GM19351 (cell line): ENCODE results near the gene MME.
"Not testable (repeated sequence)": the region's sequence is repeated elsewhere in the genome, so short reads cannot be mapped to it uniquely, and the experiment has no call there.

Experiments
- ATAC-seq: cut with Tn5 transposase; IDR thresholded peaks from one replicate; pipeline ENCODE4 v1.9.1; 2021; ENCODE audit warnings: mild to moderate bottlenecking, moderate library complexity; ENCODE audit not compliant: unreplicated experiment

MME gene

GRCh38 chr3:155189478-155189877 is 109.4 kb downstream of the MME start:
- no peak for ATAC-seq

- ATAC-seq, result no peak
Measured at GRCh38 chr3:155190691-155191090, 110.6 kb downstream of the MME start.

GRCh38 chr3:155192957-155193746 is 113.0 kb downstream of the MME start:
- ATAC-seq, result no peak

GRCh38 chr3:155193868-155194267 is 113.7 kb downstream of the MME start:
- no peak for ATAC-seq

GRCh38 chr3:155194973-155195957 is 115.1 kb downstream of the MME start:
- no peak for ATAC-seq

- no peak for ATAC-seq
Measured at GRCh38 chr3:155196131-155197021, 116.3 kb downstream of the MME start.

- no peak for ATAC-seq
Measured at GRCh38 chr3:155197786-155198185, 117.7 kb downstream of the MME start.

- no peak for ATAC-seq
Measured at GRCh38 chr3:155202626-155203025, 122.5 kb downstream of the MME start.

GRCh38 chr3:155204851-155205250 is 124.7 kb downstream of the MME start:
- ATAC-seq, result no peak

GRCh38 chr3:155208183-155208800 is 128.2 kb downstream of the MME start:
- no peak for ATAC-seq

- ATAC-seq, result no peak
Measured at GRCh38 chr3:155210736-155211135, 130.6 kb downstream of the MME start.

GRCh38 chr3:155211266-155211665 is 131.1 kb downstream of the MME start:
- no peak for ATAC-seq

GRCh38 chr3:155211940-155212339 is 131.8 kb downstream of the MME start:
- ATAC-seq, result no peak

- ATAC-seq, result not testable (repeated sequence)
Measured at GRCh38 chr3:155216007-155216406, 135.9 kb downstream of the MME start.

GRCh38 chr3:155217591-155217990 is 137.5 kb downstream of the MME start:
- no peak for ATAC-seq

GRCh38 chr3:155218462-155218861 is 138.3 kb downstream of the MME start:
- no peak for ATAC-seq

- ATAC-seq, result no peak
Measured at GRCh38 chr3:155219106-155219505, 139.0 kb downstream of the MME start.

GRCh38 chr3:155225417-155225816 is 145.3 kb downstream of the MME start:
- ATAC-seq, result no peak

- ATAC-seq, result no peak
Measured at GRCh38 chr3:155227141-155227540, 147.0 kb downstream of the MME start.

GRCh38 chr3:155228676-155229075 is 148.6 kb downstream of the MME start:
- ATAC-seq, result no peak
